ENCODE results near the gene AOPEP. TPM values are rescaled to one million over a fixed set of nuclear protein-coding genes. Genes with fewer than 3 reads are reported as not detected.
A peak's percentile ranks its signal among the peaks of the same experiment; 100 is the strongest.

The AOPEP gene
- total and polyA plus RNA-seq, 2 of the 13 experiments (the other 11 are each of a cell fraction or from before 2014, with no cell fraction given): 22.2 to 41.6 TPM

DNA sequence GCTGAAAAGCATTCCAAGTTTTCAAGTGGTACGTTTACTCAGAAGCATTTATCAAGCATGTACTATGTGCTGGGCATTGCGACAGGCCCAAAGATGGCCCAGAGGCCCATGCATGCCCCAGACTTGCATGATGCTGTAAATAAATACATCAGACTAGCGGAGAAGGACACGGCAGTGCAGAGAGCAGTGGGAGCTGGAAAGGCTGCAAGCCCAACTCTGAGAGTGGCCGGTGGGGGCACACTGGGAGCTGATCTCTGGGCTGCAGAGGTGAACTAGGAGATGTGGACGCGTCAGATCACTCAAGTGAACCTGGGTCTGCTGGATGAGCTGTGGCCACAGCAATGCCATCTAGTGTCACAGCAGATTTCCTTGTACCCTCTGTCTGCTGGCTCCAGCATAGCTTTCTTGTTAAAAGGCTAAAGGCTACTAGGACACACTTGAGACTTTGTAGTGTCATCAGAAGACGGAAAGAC lies 344.1 kb downstream of the AOPEP start (continued):
- TF ChIP-seq, protein P1, sequence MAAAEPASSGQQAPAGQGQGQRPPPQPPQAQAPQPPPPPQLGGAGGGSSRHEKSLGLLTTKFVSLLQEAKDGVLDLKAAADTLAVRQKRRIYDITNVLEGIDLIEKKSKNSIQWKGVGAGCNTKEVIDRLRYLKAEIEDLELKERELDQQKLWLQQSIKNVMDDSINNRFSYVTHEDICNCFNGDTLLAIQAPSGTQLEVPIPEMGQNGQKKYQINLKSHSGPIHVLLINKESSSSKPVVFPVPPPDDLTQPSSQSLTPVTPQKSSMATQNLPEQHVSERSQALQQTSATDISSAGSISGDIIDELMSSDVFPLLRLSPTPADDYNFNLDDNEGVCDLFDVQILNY (CRISPR knock-in tag; conservative IDR thresholded peaks at IDR 0.05): no peak
- TF ChIP-seq POGZ (CRISPR knock-in tag; IDR thresholded peaks at IDR 0.05) (peak; percentile 79), SAP130 (CRISPR knock-in tag; IDR thresholded peaks at IDR 0.05; ENCODE audit: low read depth) (peak; percentile 54), ZNF124 (CRISPR knock-in tag; IDR thresholded peaks at IDR 0.05) (no peak), SKI (IDR thresholded peaks at IDR 0.05; ENCODE audit: partially characterized antibody) (peak; percentile 28), ZMYM3 (CRISPR knock-in tag; IDR thresholded peaks at IDR 0.05) (peak; percentile 89), ZNF556 (CRISPR knock-in tag; IDR thresholded peaks at IDR 0.05; ENCODE audit: borderline replicate concordance) (no peak), ZFP62 (CRISPR knock-in tag; IDR thresholded peaks at IDR 0.05) (no peak)
- TF ChIP-seq, protein P2, sequence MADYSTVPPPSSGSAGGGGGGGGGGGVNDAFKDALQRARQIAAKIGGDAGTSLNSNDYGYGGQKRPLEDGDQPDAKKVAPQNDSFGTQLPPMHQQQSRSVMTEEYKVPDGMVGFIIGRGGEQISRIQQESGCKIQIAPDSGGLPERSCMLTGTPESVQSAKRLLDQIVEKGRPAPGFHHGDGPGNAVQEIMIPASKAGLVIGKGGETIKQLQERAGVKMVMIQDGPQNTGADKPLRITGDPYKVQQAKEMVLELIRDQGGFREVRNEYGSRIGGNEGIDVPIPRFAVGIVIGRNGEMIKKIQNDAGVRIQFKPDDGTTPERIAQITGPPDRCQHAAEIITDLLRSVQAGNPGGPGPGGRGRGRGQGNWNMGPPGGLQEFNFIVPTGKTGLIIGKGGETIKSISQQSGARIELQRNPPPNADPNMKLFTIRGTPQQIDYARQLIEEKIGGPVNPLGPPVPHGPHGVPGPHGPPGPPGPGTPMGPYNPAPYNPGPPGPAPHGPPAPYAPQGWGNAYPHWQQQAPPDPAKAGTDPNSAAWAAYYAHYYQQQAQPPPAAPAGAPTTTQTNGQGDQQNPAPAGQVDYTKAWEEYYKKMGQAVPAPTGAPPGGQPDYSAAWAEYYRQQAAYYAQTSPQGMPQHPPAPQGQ (CRISPR knock-in tag; IDR thresholded peaks at IDR 0.05; ENCODE audit: borderline replicate concordance): no peak
- TF ChIP-seq, protein P3, sequence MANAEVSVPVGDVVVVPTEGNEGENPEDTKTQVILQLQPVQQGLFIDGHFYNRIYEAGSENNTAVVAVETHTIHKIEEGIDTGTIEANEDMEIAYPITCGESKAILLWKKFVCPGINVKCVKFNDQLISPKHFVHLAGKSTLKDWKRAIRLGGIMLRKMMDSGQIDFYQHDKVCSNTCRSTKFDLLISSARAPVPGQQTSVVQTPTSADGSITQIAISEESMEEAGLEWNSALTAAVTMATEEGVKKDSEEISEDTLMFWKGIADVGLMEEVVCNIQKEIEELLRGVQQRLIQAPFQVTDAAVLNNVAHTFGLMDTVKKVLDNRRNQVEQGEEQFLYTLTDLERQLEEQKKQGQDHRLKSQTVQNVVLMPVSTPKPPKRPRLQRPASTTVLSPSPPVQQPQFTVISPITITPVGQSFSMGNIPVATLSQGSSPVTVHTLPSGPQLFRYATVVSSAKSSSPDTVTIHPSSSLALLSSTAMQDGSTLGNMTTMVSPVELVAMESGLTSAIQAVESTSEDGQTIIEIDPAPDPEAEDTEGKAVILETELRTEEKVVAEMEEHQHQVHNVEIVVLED (CRISPR knock-in tag; IDR thresholded peaks at IDR 0.05; ENCODE audit: borderline replicate concordance): no peak; the same call in 1 of the 2 replicates
- TF ChIP-seq, protein P4, sequence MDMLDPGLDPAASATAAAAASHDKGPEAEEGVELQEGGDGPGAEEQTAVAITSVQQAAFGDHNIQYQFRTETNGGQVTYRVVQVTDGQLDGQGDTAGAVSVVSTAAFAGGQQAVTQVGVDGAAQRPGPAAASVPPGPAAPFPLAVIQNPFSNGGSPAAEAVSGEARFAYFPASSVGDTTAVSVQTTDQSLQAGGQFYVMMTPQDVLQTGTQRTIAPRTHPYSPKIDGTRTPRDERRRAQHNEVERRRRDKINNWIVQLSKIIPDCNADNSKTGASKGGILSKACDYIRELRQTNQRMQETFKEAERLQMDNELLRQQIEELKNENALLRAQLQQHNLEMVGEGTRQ (IDR thresholded peaks at IDR 0.05; ENCODE audit: low read depth, low read length): no peak
- TF ChIP-seq, protein P4 (CRISPR knock-in tag; IDR thresholded peaks at IDR 0.05; ENCODE audit: borderline replicate concordance): no peak
- TF ChIP-seq, protein P5, sequence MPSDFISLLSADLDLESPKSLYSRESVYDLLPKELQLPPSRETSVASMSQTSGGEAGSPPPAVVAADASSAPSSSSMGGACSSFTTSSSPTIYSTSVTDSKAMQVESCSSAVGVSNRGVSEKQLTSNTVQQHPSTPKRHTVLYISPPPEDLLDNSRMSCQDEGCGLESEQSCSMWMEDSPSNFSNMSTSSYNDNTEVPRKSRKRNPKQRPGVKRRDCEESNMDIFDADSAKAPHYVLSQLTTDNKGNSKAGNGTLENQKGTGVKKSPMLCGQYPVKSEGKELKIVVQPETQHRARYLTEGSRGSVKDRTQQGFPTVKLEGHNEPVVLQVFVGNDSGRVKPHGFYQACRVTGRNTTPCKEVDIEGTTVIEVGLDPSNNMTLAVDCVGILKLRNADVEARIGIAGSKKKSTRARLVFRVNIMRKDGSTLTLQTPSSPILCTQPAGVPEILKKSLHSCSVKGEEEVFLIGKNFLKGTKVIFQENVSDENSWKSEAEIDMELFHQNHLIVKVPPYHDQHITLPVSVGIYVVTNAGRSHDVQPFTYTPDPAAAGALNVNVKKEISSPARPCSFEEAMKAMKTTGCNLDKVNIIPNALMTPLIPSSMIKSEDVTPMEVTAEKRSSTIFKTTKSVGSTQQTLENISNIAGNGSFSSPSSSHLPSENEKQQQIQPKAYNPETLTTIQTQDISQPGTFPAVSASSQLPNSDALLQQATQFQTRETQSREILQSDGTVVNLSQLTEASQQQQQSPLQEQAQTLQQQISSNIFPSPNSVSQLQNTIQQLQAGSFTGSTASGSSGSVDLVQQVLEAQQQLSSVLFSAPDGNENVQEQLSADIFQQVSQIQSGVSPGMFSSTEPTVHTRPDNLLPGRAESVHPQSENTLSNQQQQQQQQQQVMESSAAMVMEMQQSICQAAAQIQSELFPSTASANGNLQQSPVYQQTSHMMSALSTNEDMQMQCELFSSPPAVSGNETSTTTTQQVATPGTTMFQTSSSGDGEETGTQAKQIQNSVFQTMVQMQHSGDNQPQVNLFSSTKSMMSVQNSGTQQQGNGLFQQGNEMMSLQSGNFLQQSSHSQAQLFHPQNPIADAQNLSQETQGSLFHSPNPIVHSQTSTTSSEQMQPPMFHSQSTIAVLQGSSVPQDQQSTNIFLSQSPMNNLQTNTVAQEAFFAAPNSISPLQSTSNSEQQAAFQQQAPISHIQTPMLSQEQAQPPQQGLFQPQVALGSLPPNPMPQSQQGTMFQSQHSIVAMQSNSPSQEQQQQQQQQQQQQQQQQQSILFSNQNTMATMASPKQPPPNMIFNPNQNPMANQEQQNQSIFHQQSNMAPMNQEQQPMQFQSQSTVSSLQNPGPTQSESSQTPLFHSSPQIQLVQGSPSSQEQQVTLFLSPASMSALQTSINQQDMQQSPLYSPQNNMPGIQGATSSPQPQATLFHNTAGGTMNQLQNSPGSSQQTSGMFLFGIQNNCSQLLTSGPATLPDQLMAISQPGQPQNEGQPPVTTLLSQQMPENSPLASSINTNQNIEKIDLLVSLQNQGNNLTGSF (CRISPR knock-in tag; IDR thresholded peaks at IDR 0.05): no peak
- TF ChIP-seq, protein P6, sequence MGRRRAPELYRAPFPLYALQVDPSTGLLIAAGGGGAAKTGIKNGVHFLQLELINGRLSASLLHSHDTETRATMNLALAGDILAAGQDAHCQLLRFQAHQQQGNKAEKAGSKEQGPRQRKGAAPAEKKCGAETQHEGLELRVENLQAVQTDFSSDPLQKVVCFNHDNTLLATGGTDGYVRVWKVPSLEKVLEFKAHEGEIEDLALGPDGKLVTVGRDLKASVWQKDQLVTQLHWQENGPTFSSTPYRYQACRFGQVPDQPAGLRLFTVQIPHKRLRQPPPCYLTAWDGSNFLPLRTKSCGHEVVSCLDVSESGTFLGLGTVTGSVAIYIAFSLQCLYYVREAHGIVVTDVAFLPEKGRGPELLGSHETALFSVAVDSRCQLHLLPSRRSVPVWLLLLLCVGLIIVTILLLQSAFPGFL (CRISPR knock-in tag; IDR thresholded peaks at IDR 0.05): no peak
